ENCODE results near the gene GJA9.
"Not testable (repeated sequence)": the region's sequence is repeated elsewhere in the genome, so short reads cannot be mapped to it uniquely, and the experiment has no call there.

Gene GJA9

GRCh38 chr1:38919130-38919529, 37.7 kb upstream of the GJA9 start:
- Histone ChIP-seq H3K4me3 (replicated peaks; ENCODE audit: low read depth, low read length) (no peak overlapping the region), H3K36me3 (ENCODE audit: control insufficient read depth, insufficient read depth, low read length) (no peaks in the 10 kb centered on the region), H3K27me3 (replicated peaks; ENCODE audit: control insufficient read depth, insufficient read depth, low read length) (no peaks in the 10 kb centered on the region)
- no peak for TF ChIP-seq CTCF (IDR thresholded peaks at IDR 0.05; ENCODE audit: insufficient read depth, low read length, poor library complexity, severe bottlenecking)
- no peak for DNase-seq (ENCODE audit: extremely low read depth, insufficient read length)

DNA sequence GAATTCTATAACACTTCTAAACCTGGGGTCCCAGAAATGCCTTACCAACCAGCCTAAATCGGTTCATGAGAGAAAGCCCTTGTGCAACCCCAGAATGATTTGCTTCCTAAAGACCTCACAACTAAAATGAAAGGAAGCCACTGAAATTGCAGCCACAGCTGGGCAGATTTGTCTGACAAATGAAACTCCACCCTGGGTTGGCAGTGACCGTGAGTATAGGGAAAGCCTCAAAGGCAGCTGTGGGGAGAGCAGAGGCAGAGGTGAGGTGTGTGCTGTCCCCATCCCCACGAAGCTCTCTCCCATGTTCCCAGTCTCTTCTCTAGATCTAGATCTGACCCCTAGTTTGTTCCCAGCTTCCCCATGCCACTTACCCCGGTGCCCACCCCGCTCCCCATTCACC, 37.2 kb upstream of the GJA9 start:
- no peak for DNase-seq (ENCODE audit: extremely low read depth, insufficient read length)
- TF ChIP-seq CTCF (IDR thresholded peaks at IDR 0.05; ENCODE audit: insufficient read depth, low read length, poor library complexity, severe bottlenecking), result no peak
- no peaks in the 10 kb centered on the region for H3K36me3 ChIP-seq (ENCODE audit: control insufficient read depth, insufficient read depth, low read length)
- H3K27me3 ChIP-seq (replicated peaks; ENCODE audit: control insufficient read depth, insufficient read depth, low read length), result no peaks in the 10 kb centered on the region
- no peak overlapping the region for H3K4me3 ChIP-seq (replicated peaks; ENCODE audit: low read depth, low read length)

DNA sequence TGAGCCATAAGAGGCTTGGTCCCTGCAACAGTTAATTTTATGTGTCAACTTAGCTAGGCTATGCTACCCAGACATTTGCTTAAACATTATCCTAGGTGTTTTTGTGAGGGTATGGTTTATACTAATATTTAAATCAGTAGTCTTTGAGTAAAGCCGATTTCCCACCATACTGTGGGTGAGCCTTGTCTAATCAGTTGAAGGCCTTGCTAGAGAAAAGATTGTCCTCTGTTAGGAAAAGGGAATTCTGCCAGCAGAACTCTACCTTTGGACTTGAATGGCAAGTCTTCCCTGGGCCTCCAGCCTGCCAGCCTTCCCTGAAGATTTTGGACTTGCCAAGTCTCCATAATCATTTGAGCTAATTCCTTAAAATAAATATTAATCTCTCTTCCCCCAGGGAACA, 36.4 kb upstream of the GJA9 start:
- TF ChIP-seq CTCF (IDR thresholded peaks at IDR 0.05; ENCODE audit: insufficient read depth, low read length, poor library complexity, severe bottlenecking), result no peak
- no peaks in the 10 kb centered on the region for H3K36me3 ChIP-seq (ENCODE audit: control insufficient read depth, insufficient read depth, low read length)
- H3K27me3 ChIP-seq (replicated peaks; ENCODE audit: control insufficient read depth, insufficient read depth, low read length), result no peaks in the 10 kb centered on the region
- DNase-seq (ENCODE audit: extremely low read depth, insufficient read length), result no peak
- H3K4me3 ChIP-seq (replicated peaks; ENCODE audit: low read depth, low read length), result no peak overlapping the region

- no peak overlapping the region for H3K4me3 ChIP-seq (replicated peaks; ENCODE audit: low read depth, low read length)
- no peaks in the 10 kb centered on the region for H3K36me3 ChIP-seq (ENCODE audit: control insufficient read depth, insufficient read depth, low read length)
- no peak for DNase-seq (ENCODE audit: extremely low read depth, insufficient read length)
- H3K27me3 ChIP-seq (replicated peaks; ENCODE audit: control insufficient read depth, insufficient read depth, low read length), result no peaks in the 10 kb centered on the region
- TF ChIP-seq CTCF (IDR thresholded peaks at IDR 0.05; ENCODE audit: insufficient read depth, low read length, poor library complexity, severe bottlenecking), result no peak
Measured at GRCh38 chr1:38917337-38917736, 36.0 kb upstream of the GJA9 start.

DNA sequence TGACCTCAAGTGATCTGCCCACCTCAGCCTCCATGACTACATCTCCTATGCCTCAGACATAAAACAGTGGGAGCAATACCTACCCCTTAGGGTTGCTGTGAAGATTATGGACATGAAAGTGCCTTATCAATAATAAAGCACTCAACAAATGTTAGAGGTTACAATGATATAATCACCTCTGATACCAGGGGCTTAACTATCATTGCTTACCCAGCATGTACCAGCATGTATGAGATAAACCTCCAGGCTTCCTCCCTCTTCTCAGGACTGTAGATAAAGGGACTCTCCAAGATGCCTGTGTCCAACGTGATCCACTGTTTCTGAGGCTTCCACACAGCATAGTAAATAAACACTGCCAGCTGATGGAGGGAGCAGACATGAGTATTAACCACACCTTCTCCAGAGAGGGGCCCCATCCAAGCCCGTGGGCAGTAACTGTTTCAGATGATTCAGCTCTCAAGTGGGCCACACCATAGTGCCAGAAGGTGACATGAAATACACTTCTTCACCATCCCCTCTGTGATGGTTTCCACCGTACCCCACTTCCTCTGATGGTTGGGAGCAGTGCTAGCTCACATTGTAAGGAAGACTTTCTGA, 34.1 kb upstream of the GJA9 start:
- Histone ChIP-seq H3K4me3 (replicated peaks; ENCODE audit: low read depth, low read length) (no peak overlapping the region), H3K27me3 (replicated peaks; ENCODE audit: control insufficient read depth, insufficient read depth, low read length) (no peaks in the 10 kb centered on the region), H3K36me3 (ENCODE audit: control insufficient read depth, insufficient read depth, low read length) (no peaks in the 10 kb centered on the region)
- no peak for DNase-seq (ENCODE audit: extremely low read depth, insufficient read length)
- TF ChIP-seq CTCF (IDR thresholded peaks at IDR 0.05; ENCODE audit: insufficient read depth, low read length, poor library complexity, severe bottlenecking), result no peak

DNA sequence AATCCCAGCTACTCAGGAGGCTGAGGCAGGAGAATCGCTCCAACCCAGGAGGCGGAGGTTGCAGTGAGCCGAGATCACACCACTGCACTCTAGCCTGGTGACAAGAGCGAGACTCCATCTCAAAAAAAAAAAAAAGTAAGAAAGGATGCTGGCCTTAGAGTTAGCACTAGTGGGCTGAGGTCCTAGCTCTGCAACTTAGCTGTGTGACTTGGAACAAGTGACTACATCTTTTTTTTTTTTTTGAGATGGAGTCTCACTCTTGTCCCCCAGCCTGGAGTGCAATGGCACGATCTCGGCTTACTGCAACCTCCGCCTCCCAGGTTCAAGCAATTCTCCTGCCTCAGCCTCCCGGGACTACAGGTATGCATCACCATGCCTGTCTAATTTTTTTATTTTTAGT, 33.5 kb upstream of the GJA9 start:
- not testable (repeated sequence) for DNase-seq (ENCODE audit: extremely low read depth, insufficient read length); H3K4me3 ChIP-seq (replicated peaks; ENCODE audit: low read depth, low read length); H3K36me3 ChIP-seq (ENCODE audit: control insufficient read depth, insufficient read depth, low read length); H3K27me3 ChIP-seq (replicated peaks; ENCODE audit: control insufficient read depth, insufficient read depth, low read length)

Measured in GM06990 (cell line).